Heart right ventricle (tissue), 16 donors: Measurements from ENCODE around the gene DNAJB9. TPM values are rescaled to one million over a fixed set of nuclear protein-coding genes. Genes with fewer than 3 reads are reported as not detected.

Source experiments
- ATAC-seq, 8 donors: fragments of 200-7000 bp; cut with Tn5 transposase; one replicate each; pipeline ENCODE4 v1.9.1; 2020; ENCODE audit warnings: mild to moderate bottlenecking in 8 of 8, moderate library complexity in 8 of 8, moderate number of reproducible peaks in 1 of 8
- DNase-seq, 2 donors: peaks; one replicate each; pipeline ENCODE4 v3.0.0-alpha.2; 2020
- H3K27ac ChIP-seq, 10 donors: fragments of 200-600 bp; sonication (generic) in 2 of 10; one replicate each; pipeline versions ENCODE4 v1.5.0 to v1.8.0; 2020 to 2022; ENCODE audit warnings: mild to moderate bottlenecking in 3 of 10
- H3K27me3 ChIP-seq, 7 donors: fragments of 200-600 bp; one replicate each; pipeline ENCODE4 v1.8.0; 2021 to 2022; ENCODE audit warnings: mild to moderate bottlenecking in 2 of 7
- H3K36me3 ChIP-seq, 9 donors: fragments of 200-600 bp; sonication (generic) in 1 of 9; one replicate each; pipeline versions ENCODE4 v1.5.0 to v1.8.0; 2020 to 2022; ENCODE audit warnings: mild to moderate bottlenecking in 2 of 9
- H3K4me1 ChIP-seq, 9 donors: fragments of 200-600 bp; sonication (generic) in 1 of 9; one replicate each; pipeline versions ENCODE4 v1.5.0 to v1.8.0; 2020 to 2022; ENCODE audit warnings: mild to moderate bottlenecking in 4 of 9
- H3K4me3 ChIP-seq, 10 donors: fragments of 200-600 bp; sonication (generic) in 2 of 10; one replicate each; pipeline versions ENCODE4 v1.5.0 to v1.8.0; 2020 to 2022; ENCODE audit warnings: mild to moderate bottlenecking in 7 of 10, moderate library complexity in 2 of 10
- H3K9me3 ChIP-seq, 11 donors: fragments of 200-600 bp in 10 of 11; sonication (generic) in 2 of 11; one replicate each; pipeline versions ENCODE4 v1.5.0 to v1.8.0; 2013 to 2022; ENCODE audit warnings: mild to moderate bottlenecking in 2 of 11, control low read depth in 1 of 11, moderate library complexity in 1 of 11
- CTCF ChIP-seq, 9 donors: fragments of 200-600 bp; sonication (generic) in 2 of 9; IDR thresholded peaks; one replicate each; pipeline versions ENCODE4 v1.5.0 to v1.8.0; 2021 to 2022; ENCODE audit warnings: antibody characterized with exemption in 9 of 9, mild to moderate bottlenecking in 5 of 9, moderate library complexity in 1 of 9
- WGBS, 2 donors: extraction: QIAGEN DNeasy Blood & Tissue Kit; methylation state at CpG; one replicate each; pipeline ENCODE4 v1.1.7; 2013; ENCODE audit warnings: inconsistent platforms in 1 of 2; 5-methylcytosine and 5-hydroxymethylcytosine counted together
- intact Hi-C, 10 donors: fragments of 100-400 bp; cut with DNase I; formaldehyde crosslinking; loops; one replicate each; pipeline versions ENCODE4 v1.11.1 to v1.14.2; 2022
- polyA plus RNA-seq, 2 donors: library from polyadenylated mRNA; stranded (reverse); fragments of 200-250 nt; gene quantifications; one replicate each; pipeline ENCODE4 v1.2.3, GENCODE V29; 2013
- total RNA-seq, 10 donors: library from RNA; stranded (reverse); fragmentation: NEBNext Ultra II Directional in 3 of 10; extraction: Animal tissue kit (Norgen Biotek cat#: 25700) in 3 of 10; gene quantifications; one replicate each; pipeline versions ENCODE4 v1.2.1 to v1.2.4, GENCODE V29; 2021 to 2023
- donor health status: Arrhythmogenic right ventricular cardiomyopathy.
- donor health status: ischemic (EF 13 %, LVEDD 7.1; RV severe dilation, severe dysfunction).
- donor health status: healthy with polysubstance abuse.
- donor health status: DM: no; HTN: yes; CAD: no.
- donor health status: DM: no; HTN: no; CAD: no.
- donor health status: ischemic (EF 25% LVEDD 6.9; RV normal size, moderate dysfunction).
- donor health status: ischemic (EF 25% LVEDD 5.7; RV mildly dilated, moderate dysfunction).
- donor health status: healthy.
- donor health status: DM: yes; HTN: yes; CAD: no.
- donor health status: Ischemic cardiomyopathy.
- donor health status: ischemic (EF 35%, LVEDD 5.7; RV mildly dilated, moderate dysfunction).
- donor health status: nonischemic (EF 11% LVEDD 7.7; RV severe dilation, severe dysfunction).
- donor health status: DM: yes; HTN: yes; CAD: no.
- donor health status: PGD.
- donor health status: ischemic (EF 29% LVEDD 5.4; RV normal size, mild dysfunction).
- donor health status: nonischemic (EF 23%, LVEDD 6.1; RV moderate dilation, normal function).

The DNAJB9 gene
- total and polyA plus RNA-seq, 12 donors, result 10.1 to 59.1 (median 45.4) TPM

GRCh38 chr7:108585843-108586242 is 16.2 kb downstream of the DNAJB9 start:
- peak in 1 of 2 donors; percentile 9 for DNase-seq
- Histone ChIP-seq H3K27me3 (no peaks in the 10 kb centered on the region), H3K4me1 (no peaks in the 10 kb centered on the region), H3K27ac (no peak overlapping the region), H3K36me3 (no peaks in the 10 kb centered on the region), H3K4me3 (peak overlapping the region in 1 of 10 donors; percentile 15), H3K9me3 (no peaks in the 10 kb centered on the region)
- ATAC-seq, result peak in 6 of 8 donors; percentile 71 to 90 (median 82)
- TF ChIP-seq CTCF (IDR thresholded peaks at IDR 0.05), result no peak
- 27 to 40% methylated on average over 2 of the region's 2 CpGs for WGBS, 2 donors
- intact Hi-C loops, result no loop called here

GRCh38 chr7:108586274-108586710 is 16.6 kb downstream of the DNAJB9 start:
- DNase-seq (no peak), ATAC-seq (no peak)
- TF ChIP-seq CTCF (IDR thresholded peaks at IDR 0.05), result no peak
- H3K36me3 ChIP-seq, result no peaks in the 10 kb centered on the region
- no peak overlapping the region for H3K4me3 ChIP-seq
- H3K9me3 ChIP-seq, result no peaks in the 10 kb centered on the region
- H3K4me1 ChIP-seq, result no peaks in the 10 kb centered on the region
- 7 to 10% methylated on average over 2 of the region's 3 CpGs for WGBS, 2 donors
- intact Hi-C loops, result no loop called here
- H3K27me3 ChIP-seq, result no peaks in the 10 kb centered on the region
- H3K27ac ChIP-seq, result no peak overlapping the region

- no peak for ATAC-seq
- Histone ChIP-seq H3K36me3 (no peaks in the 10 kb centered on the region), H3K9me3 (no peaks in the 10 kb centered on the region)
Measured at GRCh38 chr7:108589199-108589598, 19.5 kb downstream of the DNAJB9 start.

GRCh38 chr7:108589874-108590273 is 20.2 kb downstream of the DNAJB9 start:
- H3K27me3 ChIP-seq, result no peaks in the 10 kb centered on the region
- H3K4me1 ChIP-seq, result no peaks in the 10 kb centered on the region
- DNase-seq (no peak), ATAC-seq (no peak)
- no peaks in the 10 kb centered on the region for H3K36me3 ChIP-seq
- H3K9me3 ChIP-seq, result no peaks in the 10 kb centered on the region
- no peak overlapping the region for H3K27ac ChIP-seq
- no peak for TF ChIP-seq CTCF (IDR thresholded peaks at IDR 0.05)
- WGBS, 2 donors, result 33 to 42% methylated on average over 1 of the region's 1 CpG
- no peak overlapping the region for H3K4me3 ChIP-seq
- intact Hi-C loops, result no loop called here

More at GRCh38 chr7:108589199-108589598, 19.5 kb downstream of the DNAJB9 start:
- intact Hi-C loops, result no loop called here
- Histone ChIP-seq H3K4me3 (no peak overlapping the region), H3K4me1 (no peaks in the 10 kb centered on the region), H3K27me3 (no peaks in the 10 kb centered on the region), H3K27ac (no peak overlapping the region)
- no peak for TF ChIP-seq CTCF (IDR thresholded peaks at IDR 0.05)
- no peak for DNase-seq
